Activated T-cell treated with anti-CD3 and anti-CD28 coated beads for 1 hour (primary cell): ENCODE results near the gene EYS.
"Not testable (repeated sequence)": the region's sequence is repeated elsewhere in the genome, so short reads cannot be mapped to it uniquely, and the experiment has no call there.

Experiments
- DNase-seq: peaks from one replicate; pipeline ENCODE4 v3.0.0-alpha.2; 2020; ENCODE audit warnings: low read depth

EYS gene

DNA sequence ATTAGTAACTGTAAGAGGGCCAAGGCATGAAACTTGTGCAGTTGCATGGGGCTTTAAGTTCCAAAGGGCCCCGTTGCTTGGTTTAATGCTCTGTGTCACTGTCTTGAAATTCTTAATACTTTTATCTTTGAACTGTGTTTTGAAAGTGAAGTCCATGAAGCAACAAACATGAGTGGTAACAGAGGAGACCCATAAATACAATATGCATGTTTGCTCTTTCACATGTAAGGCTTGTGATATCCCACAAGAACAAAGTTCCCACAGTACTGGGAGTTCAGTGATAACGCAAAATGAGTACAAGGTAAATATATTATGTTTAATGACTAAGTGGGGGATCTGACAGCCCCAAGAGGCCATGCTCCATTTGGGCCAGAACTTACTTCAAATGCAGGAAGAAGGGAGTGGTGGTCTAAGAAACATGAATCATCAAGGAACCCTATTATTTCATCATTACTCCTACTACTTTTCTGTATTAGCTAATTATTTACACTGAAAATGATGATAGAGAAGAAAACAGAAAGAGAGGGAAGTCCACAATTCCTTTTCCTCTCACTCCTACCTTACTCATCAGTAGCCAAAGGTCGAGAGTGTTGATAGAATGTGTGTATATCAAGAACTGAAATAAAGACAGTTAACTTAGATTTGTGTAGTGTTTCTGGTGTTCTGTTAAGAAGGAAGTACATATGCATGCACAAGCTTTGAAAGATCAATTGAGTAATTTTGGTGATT lies 1914.1 kb downstream of the EYS start:
- no peak for DNase-seq

DNA sequence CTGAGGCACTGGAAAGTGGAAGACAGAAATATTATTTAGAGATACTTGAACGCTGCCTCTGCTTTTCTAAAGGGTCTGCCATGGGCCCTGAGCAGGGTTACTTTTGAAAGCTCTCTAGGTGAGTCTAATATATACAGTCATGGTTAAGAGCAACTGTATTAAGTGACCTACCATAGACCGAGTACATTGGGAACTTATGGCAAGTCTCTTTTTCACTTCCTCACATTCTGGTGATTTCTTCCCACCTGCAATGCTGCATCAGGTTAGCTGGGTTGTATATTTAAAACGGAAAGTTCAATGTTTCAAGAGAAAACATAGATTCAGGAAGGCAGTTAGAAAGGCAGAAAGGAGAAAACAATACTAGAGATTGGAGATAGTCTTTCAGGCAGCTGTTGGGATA lies 1916.7 kb downstream of the EYS start:
- DNase-seq: no peak

DNA sequence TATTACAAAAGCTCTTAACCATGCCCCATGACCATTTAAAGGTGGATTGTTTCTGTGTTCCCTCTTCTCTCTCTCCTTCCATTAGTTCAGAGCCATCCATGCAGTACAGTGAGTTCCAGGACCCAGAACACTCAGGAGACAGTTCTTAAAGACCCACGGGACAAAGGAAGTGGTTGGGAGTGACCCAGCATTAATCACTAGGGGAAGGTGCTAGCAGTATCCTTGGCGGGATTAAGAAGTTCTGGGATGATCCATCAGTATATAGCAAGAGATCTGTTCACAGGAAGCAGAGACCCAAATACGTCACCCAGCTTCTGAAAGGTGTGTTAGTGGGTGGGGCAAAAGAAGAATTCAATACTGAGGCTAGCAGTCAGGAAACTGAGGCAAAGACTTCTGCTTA lies 1917.3 kb downstream of the EYS start:
- no peak for DNase-seq

DNA sequence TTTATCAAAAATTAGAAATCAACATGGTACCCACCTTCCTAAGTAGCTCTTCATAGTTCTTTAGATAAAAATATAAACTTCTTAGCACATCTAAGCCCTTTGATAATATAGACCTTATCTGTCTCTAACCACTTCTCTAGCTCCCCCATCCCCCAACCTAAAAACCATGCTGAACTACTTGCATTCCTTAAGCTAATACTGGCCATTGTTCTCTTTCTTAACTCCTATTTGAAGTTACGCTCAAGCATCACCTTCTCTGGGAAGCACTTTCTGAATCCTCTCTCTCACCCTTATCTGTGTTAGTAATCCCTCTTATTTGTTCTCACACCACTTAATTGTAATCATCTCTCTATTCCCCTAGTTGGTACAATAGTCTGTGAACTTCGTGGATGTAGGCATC lies 1918.5 kb downstream of the EYS start:
- no peak for DNase-seq

DNA sequence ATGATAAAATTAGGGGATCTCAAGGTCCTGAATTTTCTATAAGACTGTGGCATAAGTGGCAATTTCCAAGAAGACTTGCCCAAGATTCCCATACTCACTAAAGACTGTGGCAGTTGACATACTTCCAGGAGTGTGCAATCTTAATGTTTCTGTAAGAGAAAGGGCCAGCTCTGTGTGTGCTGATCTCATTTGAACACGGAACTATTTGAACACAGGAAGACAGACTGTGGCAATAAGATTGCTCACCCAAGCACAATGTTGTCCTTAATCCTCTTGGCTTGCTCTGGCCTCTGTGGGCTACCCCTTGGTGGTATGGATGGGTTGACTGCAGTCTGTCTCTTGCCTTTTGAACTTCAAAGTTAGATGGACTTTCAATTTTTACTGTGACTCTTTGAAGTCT lies 1920.0 kb downstream of the EYS start:
- DNase-seq: no peak

DNA sequence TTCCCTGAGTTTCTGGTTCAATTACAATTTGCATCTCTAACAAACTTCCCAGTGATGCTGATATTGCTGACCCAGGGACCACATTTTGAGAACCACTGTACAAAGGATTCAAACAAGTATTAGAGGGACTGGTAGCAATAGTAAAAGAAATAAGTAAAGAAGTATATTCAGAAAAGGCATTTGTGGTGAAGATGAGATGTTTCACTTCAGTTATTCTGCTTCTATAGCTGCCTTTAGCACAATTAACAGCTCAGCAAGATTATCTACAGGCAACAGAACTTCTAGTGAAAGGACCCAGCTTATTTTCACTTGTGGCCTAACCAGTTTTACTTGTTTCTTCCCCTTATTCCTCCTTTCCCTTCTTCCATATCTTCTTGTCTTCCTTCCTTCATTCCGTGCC lies 1922.0 kb downstream of the EYS start:
- DNase-seq: no peak

DNA sequence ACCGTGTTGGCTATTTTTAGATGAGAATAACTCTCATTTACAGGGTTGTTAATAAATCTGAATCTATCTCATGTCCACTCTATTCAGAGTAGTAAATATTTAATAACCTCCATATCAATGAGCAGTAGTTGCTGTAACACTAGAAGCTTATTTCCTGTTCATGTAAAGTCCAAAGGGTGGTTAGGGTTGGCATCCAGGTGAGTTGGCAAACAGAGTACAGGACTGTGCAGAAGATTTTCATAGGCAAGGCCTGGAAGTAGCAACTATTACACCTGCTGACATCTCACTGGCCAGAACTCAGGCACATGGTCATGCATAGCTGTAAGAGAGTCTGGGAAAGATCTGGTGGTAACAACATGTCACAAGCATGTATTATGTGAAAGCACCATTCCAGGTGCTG lies 1923.9 kb downstream of the EYS start:
- DNase-seq: no peak

DNA sequence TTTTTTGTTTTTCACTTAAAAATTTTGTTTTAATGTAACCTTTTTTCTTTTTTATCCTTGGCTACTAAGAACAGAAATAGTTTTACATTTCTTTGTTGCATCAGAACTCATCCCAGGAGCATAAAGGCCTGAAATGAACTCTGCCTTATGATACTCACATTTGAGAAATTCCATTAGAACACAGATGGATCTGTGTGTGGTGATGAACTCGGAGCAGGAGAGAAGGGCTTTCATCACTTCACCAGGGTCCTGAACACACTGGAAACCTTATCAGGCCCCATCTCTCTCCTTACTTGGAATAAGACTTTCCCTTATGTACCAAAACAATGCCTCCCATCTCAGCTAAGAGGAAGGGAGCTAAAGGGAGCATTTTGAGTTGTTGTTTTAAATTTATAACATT lies 1932.1 kb downstream of the EYS start:
- no peak for DNase-seq

DNA sequence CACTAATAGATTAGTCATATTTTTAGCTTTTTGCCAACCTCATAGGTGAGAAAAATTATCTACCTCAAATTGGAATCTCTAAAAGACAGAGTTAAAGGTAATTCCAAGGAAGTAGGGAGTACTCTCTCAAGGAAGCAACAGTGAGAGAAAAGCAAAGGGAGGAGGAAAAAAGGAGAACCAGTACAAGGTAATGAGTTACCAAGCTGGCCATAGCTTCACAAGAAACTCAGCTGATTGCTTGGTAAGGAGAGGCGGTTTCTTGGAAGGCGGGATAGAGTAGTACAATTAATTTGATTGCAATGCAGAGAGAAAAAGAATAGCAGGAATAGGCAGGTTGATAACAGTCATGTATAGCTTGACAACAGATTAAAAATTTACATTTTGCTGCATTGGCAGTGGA lies 1933.8 kb downstream of the EYS start:
- no peak for DNase-seq

DNA sequence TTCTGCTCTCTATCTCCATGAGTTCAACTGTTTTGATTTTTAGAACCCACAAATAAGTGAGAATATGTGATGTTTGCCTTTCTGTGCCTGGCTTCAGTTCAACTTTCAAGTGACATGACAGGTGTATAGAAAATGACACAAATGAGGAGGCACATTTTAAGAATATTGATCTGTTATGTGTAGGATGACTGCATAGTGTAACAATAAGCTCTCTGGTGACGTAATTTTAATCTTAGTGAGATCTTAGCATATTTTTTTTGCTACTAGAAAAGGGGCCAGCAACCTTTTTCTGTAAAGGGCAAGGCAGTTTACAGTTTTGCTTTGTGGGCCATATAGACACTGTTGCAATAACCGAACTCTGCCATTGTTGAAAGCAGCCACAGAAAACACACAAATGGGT lies 1941.2 kb downstream of the EYS start:
- no peak for DNase-seq

DNA sequence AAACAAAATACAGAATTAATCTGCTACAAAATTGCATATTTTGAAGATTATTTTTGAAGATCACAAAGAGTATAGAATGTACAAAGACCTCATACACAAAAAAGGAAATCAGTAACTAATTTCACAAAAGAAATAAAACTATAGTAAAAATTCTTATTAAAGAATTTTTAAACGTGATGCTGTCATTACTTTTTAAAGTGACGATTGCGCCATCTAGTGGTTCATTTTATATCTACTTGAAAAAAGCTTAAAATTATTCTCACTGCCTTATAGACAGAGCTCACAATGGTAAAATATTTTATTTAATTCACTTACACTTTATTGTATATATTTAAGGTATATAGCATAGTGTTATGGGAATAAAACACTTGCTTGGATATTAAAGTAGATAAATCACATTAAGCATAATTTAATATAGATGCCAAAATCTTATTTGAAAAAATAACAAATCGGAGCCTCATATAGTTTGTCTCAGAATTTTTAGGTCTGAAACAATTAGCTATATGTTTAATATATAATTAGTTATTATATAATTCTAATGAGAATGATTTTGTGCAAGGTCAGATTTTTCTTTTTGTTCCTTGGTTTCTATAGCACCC lies 1942.6 kb downstream of the EYS start:
- DNase-seq: no peak

DNA sequence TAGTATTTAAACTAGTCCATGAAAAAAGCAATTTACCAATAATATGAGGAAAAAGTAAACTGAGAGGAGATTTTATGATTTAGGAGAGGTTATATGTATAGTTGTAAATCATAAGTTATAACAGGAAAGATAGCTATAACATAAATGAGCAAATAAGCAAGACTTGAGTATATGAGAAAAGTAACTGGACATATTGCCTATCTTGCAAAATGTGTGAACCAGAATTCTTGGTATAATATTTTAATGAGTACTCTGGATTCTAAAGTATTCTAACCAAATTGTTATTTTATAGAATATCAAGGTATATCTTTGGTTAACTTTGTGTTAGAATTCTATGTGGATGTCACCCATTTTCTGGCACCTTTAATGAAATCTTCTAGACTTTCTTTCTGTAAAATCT lies 1946.8 kb downstream of the EYS start:
- no peak for DNase-seq

DNA sequence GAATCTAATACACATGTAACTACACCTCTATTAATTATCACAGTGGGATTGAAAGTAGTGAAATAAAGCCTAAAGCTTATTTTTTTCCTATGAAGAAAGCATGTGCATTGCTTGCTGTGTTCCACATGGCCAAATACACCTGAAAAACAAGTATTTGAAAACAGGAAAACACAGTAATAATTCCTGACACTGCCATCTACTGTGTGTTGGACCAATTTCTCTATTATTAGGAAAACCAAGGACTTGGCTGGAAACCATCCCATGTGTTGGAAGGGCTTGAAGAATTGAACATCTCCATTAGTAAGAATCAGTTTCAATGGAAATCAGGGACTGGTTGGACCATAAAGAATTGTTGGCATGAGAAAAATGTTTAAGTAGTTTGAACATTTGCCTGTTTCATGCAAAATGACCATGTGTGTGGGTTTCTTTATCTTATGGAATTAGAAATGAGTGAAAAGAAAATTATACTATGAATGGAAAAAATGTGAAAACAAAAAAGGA lies 1947.4 kb downstream of the EYS start:
- no peak for DNase-seq

DNA sequence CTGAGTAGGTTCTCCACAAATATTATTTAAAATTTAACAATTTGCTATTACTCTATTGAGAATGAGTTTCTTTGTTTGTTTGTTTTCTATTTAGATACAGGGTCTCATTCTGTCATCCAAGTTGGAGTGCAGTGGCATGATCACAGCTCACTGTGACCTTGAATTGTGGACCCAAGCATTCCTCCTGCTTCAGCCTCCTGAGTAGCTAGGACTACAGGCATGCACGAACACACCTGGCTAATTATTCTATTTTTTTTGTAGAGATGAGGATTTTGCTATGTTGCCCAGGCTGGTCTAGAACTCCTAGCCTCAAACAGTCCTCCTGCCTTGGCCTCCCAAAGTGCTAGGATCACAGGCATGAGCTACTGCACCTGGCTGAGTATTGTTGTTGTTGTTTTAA lies 1949.2 kb downstream of the EYS start:
- DNase-seq: no peak

DNA sequence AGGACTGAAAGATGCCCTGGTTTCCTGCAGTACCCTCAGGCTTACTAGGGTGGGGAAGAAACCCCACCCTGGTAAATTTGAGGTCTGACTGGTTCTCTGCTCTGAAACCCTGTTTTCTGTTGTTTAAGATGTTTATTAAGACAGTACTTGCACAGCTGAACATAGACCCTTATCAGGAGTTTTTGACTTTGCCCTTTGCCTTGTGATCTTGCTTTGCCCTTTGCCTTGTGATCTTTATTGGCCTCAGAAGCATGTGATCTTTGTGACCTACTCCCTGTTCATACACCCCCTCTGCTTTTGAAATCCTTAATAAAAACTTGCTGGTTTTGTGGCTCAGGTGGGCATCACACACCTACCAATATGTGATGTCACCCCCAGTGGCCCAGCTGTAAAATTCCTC lies 1949.8 kb downstream of the EYS start:
- DNase-seq: not testable (repeated sequence)

DNA sequence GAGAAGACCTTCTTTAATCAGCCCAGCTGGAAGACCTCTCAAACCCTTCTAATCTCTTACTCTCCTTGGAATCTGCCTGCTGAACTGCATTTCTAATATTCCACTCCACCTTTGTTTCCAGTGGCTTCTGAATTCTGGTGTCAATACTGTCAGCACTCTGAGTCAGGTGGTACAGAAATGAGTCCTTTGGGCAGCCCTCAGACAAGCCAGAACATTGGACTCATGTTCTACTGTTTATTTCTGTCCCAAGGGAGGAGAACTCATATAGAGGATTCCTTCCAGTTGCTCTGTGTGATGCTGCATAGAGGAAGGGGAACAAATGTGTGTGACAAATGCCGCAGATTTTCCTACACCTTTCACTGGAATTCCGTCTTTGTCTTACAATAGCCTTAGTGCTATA lies 1956.6 kb downstream of the EYS start:
- no peak for DNase-seq

DNA sequence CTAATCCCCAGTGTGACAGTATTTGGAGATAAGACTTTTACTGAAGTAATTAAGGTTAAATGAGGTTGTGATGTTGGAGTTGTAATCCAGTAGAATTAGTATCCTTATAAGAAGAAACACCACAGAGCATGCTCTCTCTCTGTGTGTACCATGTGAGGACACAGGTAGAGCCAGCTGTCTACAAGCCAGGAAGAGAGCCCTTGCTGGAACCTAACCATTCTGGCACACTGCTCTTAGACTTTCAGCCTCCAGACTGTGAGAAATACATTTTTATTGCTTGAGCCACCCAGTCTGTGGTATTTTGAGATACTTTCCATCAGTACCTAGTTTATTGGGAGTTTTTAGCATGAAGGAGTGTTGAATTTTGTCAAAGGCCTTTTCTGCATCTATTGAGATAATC lies 1961.2 kb downstream of the EYS start:
- no peak for DNase-seq

DNA sequence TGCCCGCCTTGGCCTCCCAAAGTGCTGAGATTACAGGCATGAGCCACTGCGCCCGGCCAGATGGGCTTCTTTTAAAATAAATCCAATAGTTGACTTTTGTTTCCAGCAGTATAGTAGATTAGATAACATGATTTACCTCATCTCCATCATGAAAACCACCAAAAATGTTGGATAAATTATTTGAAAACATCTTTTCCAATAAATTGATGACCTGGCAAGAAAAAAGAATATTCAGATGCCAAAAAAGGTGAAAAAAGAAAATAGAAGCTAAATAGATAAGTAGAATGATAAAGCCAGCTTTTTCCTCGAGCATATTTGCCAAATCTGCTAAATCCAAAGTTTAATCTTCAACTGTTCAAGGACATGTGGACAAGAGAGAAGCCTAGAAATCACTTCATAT lies 1962.2 kb downstream of the EYS start:
- DNase-seq: no peak

DNA sequence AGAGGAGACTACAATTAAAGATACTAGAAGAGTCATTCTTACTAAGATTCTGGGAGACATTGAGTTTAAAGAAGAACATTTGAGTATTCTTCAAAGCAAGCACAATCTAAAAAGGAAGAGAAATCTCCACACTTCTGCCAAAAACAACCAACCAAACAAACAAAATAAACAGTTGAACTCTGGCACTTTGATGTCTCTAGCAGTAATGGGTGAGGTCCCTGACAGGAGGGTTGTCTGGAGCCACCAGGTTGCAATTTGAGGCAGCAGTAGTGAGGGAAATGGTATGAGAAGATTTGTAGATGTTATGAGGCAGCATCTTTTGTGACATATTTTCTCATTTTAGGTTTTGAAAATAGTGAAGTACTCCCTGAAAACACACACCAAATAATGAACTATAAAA lies 1963.3 kb downstream of the EYS start:
- no peak for DNase-seq

DNA sequence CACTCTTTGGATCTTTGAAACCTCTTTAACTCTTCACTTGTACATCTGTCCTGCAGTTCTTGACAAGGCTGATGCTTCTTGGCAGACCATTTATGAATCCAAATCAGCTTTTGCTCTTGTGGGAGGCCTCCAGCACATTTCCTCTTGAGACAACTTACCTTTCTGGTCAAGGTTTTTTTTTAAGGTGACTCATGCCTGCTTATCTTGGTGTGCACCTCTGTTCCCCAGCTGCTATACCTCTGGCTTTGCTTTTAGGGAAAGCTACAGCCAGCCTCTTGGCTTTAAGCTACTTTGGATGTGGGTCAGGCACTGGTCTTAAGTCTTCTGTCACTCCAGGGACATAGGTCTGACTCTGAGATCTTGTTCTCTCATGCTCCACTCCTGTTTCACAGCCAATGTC lies 1965.0 kb downstream of the EYS start:
- no peak for DNase-seq

DNA sequence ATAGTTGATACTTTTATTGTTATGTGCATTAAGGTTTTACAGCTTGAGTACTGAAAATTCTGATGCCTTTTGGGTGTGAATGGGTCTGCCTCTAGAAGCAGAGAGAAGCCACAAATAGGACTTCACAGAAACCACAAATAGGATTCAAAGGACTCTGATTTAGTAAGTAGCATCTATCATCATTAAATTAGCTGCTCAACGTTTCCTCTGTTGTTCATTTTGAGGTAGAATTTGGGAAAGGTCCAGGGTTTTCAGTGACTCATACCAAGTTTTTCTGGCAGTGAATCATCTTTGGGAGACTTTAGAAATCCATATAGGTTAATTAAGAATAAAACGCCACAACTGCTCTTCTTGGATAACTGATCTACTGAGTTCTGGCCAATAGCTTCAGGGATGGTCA lies 1966.3 kb downstream of the EYS start:
- DNase-seq: no peak

DNA sequence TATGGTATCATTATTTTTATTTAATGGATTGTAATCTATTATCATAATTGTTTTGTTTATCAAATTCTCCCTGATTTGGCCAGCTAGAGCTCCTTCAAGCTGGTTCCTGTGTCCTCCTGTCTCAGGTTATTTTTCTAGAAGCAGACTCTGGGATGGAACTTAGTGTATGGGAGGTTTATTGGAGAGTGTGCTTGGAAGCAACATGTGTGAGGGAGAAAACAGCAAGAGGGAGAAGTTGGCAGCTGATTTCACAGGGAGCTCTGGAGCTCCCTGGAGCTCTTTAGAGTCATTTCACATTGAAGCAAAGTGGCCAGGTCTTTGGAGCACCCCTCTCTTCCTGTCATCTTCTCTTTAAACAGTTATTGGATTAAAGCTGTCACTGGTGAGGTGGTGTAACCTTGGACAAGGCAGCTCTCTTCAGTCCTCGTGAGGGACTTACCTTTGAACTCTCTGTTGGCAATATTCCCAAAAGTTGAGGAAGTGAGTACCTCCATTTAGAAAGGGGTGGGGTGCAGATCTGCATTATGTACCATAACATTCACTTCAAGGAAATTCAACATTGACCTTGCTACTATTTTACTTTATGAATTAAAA lies 1967.8 kb downstream of the EYS start:
- DNase-seq: no peak

DNA sequence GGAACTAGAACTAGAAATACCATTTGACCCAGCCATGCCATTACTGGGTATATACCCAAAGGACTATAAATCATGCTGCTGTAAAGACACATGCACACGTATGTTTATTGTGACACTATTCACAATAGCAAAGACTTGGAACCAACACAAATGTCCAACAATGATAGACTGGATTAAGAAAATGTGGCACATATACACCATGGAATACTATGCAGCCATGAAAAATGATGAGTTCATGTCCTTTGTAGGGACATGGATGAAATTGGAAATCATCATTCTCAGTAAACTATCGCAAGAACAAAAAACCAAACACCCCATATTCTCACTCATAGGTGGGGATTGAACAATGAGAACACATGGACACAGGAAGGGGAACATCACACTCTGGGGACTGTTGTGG lies 1968.8 kb downstream of the EYS start:
- not testable (repeated sequence) for DNase-seq

DNA sequence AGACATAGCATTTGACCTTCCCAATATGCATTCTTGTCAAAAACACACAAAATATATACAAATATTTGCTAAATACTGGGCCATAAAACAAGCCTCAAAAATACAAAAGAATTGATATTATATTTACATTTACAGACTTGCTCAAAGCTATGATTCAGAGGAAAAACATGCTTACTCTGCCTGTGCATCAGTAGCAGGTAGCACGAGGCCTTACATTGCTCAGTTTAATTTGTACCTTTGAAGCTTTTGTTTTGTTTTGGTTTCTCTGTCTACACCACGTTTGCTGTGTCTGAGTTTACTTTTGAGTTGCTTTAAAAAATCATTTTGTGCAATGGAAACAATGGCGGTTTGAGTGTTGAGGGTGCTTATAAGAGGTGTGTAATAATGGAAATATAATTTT lies 1972.1 kb downstream of the EYS start:
- DNase-seq: no peak
